Skin of body (tissue), 3 donors: ENCODE data around the gene SYNGAP1. TPM values are rescaled to one million over a fixed set of nuclear protein-coding genes. Genes with fewer than 3 reads are reported as not detected.
"Not testable (repeated sequence)": the region's sequence is repeated elsewhere in the genome, so short reads cannot be mapped to it uniquely, and the experiment has no call there.

ENCODE experiments used
- DNase-seq: peaks from one replicate; lab custom pipeline; 2025; lab: John Stamatoyannopoulos, UW
- small RNA-seq: library from RNA; depleted of rRNA; stranded (forward); fragments of <200 nt; gene quantifications from one replicate; pipeline ENCODE3, GENCODE V24; 2014; ENCODE audit warnings: low replicate concordance
- total RNA-seq: library from RNA; depleted of rRNA; stranded (reverse); fragments of >200 nt; gene quantifications from one replicate; pipeline ENCODE4 v1.2.3, GENCODE V29; 2014

The SYNGAP1 gene
- total RNA-seq, 1 donor from 2014 or later: 8.8 TPM

GRCh38 chr6:33466075-33466735 lies 46.3 kb downstream of the SYNGAP1 start:
- no peak for DNase-seq

DNA sequence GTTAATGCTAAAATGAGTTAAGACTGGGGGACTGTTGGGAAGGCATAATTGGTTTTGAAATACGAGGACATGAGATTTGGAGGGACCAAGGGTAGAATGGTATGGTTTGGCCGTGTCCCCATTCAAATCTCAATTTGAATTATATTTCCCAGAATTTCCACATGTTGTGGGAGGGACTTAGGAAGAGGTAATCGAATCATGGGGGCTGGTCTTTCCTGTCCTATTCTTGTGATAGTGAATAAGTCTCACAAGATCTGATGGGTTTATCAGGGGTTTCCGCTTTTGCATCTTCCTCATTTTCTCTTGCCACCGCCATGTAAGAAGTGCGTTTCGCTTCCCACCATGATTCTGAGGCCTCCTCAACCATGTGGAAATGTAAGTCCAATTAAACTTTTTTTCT lies 47.2 kb downstream of the SYNGAP1 start:
- DNase-seq: no peak

DNA sequence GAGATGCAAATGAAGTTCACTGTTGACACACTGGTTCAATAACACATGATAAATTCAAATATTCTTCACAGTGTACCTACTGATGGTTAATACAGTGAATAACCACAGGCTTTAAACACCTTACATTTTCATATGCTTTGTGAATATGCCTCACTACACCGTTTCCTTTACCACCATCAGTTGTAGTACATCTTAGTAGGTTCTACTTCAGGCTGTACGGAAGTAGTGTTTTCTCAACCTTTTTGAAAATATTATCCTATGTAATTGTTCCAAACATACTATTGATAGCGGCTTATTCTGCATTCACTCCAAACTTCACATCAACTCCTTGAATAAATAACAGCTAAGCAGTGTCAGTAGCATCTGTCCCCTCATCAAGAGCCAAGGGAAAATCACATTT lies 49.8 kb downstream of the SYNGAP1 start:
- DNase-seq: no peak

GRCh38 chr6:33477864-33478263 lies 58.0 kb downstream of the SYNGAP1 start:
- DNase-seq: no peak

- DNase-seq: no peak
Measured at GRCh38 chr6:33481192-33481591, 61.3 kb downstream of the SYNGAP1 start.

DNA sequence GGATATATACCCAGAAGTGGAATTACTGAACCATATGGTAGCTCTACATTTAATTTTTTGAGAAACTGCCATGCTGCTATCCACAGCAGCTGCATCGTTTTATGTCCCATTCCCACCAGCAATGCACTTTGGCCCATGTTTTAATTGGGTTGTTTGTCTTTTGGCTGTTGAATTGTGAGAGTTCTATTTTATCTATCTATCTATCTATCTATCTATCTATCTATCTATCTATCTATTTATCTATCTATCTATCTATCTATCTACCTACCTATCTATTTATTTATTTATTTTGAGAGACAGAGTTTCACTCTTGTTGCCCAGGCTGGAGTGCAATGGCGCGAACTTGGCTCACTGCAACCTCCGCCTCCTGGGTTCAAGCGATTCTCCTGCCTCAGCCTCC lies 62.8 kb downstream of the SYNGAP1 start:
- DNase-seq: not testable (repeated sequence)

- no peak for DNase-seq
Measured at GRCh38 chr6:33483678-33484077, 63.8 kb downstream of the SYNGAP1 start.

GRCh38 chr6:33484673-33485262 lies 64.9 kb downstream of the SYNGAP1 start:
- DNase-seq: not testable (repeated sequence)

DNA sequence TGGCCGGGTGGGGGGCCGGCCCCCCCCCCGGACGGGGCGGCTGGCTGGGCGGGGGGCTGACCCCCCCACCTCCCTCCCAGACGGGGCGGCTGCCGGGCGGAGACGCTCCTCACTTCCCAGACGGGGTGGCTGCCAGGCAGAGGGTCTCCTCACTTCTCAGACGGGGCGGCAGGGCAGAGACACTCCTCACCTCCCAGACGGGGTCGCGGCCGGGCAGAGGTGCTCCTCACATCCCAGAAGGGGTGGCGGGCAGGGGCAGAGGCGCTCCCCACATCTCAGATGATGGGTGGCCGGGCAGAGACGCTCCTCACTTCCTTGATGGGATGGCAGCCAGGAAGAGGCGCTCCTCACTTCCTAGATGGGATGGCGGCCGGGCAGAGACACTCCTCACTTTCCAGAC lies 65.8 kb downstream of the SYNGAP1 start:
- not testable (repeated sequence) for DNase-seq

DNA sequence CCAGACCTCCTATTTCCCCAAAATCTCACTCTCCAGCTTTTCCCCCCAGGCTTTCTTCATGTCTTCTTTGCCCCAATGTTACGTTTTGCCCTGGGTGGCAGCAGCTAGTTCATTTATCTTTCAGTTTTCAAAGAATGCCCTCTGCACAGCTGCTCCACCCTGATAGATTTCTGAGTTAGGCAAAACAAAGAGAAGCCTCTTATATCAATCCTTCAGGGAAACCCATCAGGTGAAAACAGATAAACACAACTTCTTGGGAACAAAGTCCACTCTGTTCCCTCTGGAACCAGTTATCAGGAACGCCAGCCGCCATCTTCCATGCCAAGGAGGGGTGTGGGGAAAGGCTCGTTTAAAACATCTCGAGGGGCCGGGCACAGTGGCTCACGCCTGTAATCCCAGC lies 68.5 kb downstream of the SYNGAP1 start:
- no peak for DNase-seq

GRCh38 chr6:33490198-33490597 lies 70.3 kb downstream of the SYNGAP1 start:
- DNase-seq: no peak

DNA sequence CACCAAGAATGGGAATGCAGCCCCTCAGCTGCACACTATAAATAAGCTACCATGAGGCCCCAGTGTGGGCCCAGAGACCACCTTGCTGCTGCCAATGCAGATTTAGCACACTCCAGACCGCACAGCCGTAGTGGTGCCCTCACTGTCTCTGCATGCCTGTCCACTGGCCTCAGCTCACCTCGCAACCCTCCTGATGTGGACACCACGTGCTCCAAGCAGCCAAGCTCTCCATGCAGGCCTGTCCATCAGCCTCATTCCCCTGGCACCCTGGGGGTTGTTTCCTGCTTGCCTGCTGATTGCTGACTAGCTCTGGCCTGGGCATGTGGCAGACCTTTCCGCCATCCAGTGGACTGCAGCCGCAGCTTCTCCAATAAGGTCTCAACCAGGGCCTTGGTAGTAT lies 70.8 kb downstream of the SYNGAP1 start:
- DNase-seq: no peak

GRCh38 chr6:33492093-33492492 lies 72.2 kb downstream of the SYNGAP1 start:
- DNase-seq: no peak

DNA sequence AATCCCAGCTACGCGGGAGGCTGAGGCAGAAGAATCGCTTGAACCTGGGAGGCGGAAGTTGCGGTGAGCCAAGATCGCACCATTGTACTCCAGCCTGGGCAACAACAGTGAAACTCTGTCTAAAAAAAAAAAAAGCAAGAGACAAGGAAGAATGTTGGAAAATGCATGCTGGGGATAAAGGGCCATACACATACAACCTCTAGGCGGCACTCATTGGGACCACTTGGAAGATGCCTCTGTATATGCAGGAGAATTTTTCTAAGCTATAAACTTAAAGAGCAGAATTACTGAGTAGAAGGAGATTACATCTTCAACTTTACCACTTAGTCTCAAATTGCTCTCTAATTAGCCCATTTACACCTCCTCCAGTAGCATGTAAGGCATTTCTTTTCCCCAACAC lies 77.3 kb downstream of the SYNGAP1 start:
- DNase-seq: no peak

DNA sequence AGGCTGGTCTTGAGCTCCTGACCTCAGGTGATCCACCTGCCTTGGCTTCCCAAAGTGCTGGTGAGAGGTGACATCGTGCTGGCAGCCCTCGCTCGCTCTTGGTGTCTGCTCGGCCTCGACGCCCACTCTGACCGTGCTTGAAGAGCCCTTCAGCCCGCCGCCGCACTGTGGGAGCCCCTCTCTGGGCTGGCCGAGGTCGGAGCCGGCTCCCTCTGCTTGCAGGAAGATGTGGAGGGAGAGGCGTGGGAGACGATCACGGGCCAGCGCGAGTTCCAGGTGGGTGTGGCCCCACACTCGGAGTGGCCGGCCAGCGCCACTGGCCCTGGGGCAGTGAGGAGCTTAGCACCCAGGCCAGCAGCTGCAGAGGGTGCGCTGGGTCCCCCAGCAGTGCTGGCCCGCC lies 82.6 kb downstream of the SYNGAP1 start:
- no peak for DNase-seq

DNA sequence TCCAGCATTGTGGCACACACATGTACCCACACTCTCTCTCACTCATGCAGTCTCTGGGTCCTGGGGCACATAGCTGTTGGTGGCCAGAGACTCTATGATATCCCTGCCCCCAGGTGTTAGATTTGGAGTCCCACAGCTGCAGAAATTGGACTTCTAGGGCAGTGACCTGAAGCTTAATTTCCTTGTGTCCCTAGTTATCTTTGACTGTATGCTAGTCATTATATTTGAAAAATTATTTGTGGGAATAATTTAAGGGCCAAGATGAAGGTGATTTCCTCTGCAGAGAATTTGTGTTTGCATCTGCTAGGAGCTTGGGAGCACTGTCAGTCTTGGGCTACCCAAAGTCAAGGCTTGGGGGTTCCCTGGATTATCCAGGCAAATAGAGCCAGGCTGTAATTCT lies 84.6 kb downstream of the SYNGAP1 start:
- no peak for DNase-seq

Small RNAs within 50 kb of the gene (small RNA-seq; reads per million reads assigned to genes)
- gene RPL35AP4: not detected
- not detected for gene ZBTB9

Other genes starting within 250 kb of the SYNGAP1 start
- gene COL11A2, start 227.6 kb upstream of the SYNGAP1 start, total RNA-seq: 1.4 TPM
- gene RXRB, start 219.4 kb upstream of the SYNGAP1 start, total RNA-seq: 17.9 TPM
- gene SLC39A7, start 219.2 kb upstream of the SYNGAP1 start, total RNA-seq: 61.7 TPM
- 13.4 TPM for gene HSD17B8, start 215.4 kb upstream of the SYNGAP1 start, total RNA-seq
- 18.8 TPM for gene RING1, start 211.6 kb upstream of the SYNGAP1 start, total RNA-seq
- 35.7 TPM for gene VPS52, start 148.2 kb upstream of the SYNGAP1 start, total RNA-seq
- gene RPS18, start 148.0 kb upstream of the SYNGAP1 start, total RNA-seq: 3,055 TPM
- gene B3GALT4, start 142.9 kb upstream of the SYNGAP1 start, total RNA-seq: 5.1 TPM
- 39.9 TPM for gene WDR46, start 130.8 kb upstream of the SYNGAP1 start, total RNA-seq
- gene PFDN6, start 130.5 kb upstream of the SYNGAP1 start, total RNA-seq: 25.3 TPM
- 29.2 TPM for gene RGL2, start 121.1 kb upstream of the SYNGAP1 start, total RNA-seq
- 32.6 TPM for gene TAPBP, start 106.0 kb upstream of the SYNGAP1 start, total RNA-seq
- 10.9 TPM for gene ZBTB22, start 102.3 kb upstream of the SYNGAP1 start, total RNA-seq
- gene DAXX, start 97.1 kb upstream of the SYNGAP1 start, total RNA-seq: 17.8 TPM
- gene KIFC1, start 28.2 kb upstream of the SYNGAP1 start, total RNA-seq: 9.5 TPM
- gene PHF1, start 9.1 kb upstream of the SYNGAP1 start, total RNA-seq: 13.7 TPM
- gene CUTA, start 2.0 kb upstream of the SYNGAP1 start, total RNA-seq: 54.4 TPM
- gene ZBTB9, start 34.5 kb downstream of the SYNGAP1 start, total RNA-seq: 5.8 TPM
- 7.0 TPM for gene BAK1, start 160.2 kb downstream of the SYNGAP1 start, total RNA-seq
- 18.7 TPM for gene ITPR3, start 201.3 kb downstream of the SYNGAP1 start, total RNA-seq